ENCODE data around the gene TTC38.

DNA sequence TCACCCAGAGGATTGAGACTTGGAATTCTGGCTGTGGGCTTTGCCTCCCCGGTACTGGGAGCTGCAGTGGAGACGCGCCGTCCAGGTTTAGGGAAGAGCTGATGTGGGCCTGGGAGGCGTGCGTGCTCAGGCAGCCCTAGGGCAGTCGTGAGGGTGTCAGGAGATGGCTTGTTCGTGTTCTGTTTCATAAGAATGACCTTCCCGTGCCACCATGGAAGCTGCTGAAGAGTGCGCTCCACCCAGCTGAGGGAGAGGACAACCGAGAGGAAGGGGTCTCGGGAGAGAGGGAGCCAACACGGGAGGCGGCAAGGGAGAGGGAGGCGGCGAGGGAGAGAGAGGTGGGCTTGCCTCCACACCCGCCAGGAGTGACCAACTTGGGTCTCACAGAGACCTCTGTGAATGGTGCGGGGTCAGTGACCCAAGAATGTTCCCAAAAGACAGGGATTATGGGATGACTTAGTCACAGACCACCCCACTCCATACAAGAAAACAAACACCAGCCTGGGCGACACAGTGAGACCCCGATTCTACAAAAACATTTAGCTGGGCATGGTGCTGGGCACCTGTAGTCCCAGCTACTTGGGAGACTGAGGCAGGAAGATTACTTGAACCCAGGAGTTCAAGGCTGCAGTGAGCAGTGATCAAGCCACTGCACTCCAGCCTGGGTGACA, 53.0 kb downstream of the TTC38 start:
- TF ChIP-seq, protein P1, sequence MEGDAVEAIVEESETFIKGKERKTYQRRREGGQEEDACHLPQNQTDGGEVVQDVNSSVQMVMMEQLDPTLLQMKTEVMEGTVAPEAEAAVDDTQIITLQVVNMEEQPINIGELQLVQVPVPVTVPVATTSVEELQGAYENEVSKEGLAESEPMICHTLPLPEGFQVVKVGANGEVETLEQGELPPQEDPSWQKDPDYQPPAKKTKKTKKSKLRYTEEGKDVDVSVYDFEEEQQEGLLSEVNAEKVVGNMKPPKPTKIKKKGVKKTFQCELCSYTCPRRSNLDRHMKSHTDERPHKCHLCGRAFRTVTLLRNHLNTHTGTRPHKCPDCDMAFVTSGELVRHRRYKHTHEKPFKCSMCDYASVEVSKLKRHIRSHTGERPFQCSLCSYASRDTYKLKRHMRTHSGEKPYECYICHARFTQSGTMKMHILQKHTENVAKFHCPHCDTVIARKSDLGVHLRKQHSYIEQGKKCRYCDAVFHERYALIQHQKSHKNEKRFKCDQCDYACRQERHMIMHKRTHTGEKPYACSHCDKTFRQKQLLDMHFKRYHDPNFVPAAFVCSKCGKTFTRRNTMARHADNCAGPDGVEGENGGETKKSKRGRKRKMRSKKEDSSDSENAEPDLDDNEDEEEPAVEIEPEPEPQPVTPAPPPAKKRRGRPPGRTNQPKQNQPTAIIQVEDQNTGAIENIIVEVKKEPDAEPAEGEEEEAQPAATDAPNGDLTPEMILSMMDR (IDR thresholded peaks at IDR 0.05; ENCODE audit: insufficient read depth, low read depth, low read length): no peak
- TF ChIP-seq EZH2 (IDR thresholded peaks at IDR 0.05; ENCODE audit: insufficient read depth, low read length): no peak

All from astrocyte (in vitro differentiated cells and primary cell).